DMS153 (cell line): ENCODE measurements around the gene MYRIP.
"Not testable (repeated sequence)": the region's sequence is repeated elsewhere in the genome, so short reads cannot be mapped to it uniquely, and the experiment has no call there.

Source experiments
- DNase-seq: peaks from one replicate; lab custom pipeline; 2025; lab: John Stamatoyannopoulos, UW

MYRIP gene

DNA sequence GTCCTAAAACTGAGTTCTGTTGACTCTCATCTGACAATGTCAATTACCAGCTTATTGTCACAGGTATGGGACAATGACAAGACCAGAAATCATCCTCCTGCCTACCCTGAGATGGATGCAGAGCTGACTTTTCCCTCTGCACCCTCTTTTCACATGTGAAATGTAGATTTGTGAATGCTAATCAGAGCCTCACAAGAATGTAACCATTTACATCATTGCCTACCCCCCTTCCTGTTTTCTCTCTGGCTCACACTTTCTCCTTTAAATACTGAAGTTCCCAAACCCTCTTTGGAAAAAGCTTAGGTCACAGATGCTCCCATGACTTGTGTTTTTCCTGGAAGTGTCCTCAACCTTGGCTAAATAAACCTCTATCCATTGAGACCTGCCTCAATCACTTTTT is 228.2 kb downstream of the MYRIP start:
- DNase-seq, result no peak

DNA sequence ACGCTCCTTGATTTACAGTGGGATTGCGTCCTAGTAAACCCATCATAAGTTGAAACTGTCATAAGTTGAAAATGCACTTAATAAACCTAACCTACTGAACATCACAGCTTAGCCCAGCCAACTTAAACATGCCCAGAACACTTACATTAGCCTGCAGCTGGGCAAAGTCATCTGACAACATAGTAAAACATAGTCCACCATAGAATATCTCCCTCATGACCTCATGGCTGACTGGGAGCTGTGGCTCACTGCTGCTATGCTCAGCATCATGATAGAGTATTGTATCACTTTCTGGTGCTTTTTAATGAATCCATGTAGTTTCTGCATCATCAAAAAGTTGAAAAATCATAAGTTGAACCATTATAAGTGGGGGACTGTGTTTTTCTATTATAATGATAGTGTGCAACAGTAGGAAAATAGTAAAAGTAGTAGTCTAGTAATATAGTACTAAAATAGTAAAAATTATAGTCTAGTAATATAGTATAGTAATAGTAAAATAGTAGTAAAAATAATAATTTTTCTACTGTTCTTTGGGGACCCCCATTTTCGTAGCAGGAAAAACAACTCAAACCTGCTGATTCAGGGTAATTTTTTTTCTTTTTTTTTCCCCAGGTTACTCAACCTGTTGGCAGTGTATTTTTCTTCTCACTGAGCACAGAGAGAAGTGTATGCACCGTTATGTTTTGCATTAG is 233.5 kb downstream of the MYRIP start:
- no peak for DNase-seq

- no peak for DNase-seq
Measured at GRCh38 chr3:40043444-40043755, 234.0 kb downstream of the MYRIP start.

DNA sequence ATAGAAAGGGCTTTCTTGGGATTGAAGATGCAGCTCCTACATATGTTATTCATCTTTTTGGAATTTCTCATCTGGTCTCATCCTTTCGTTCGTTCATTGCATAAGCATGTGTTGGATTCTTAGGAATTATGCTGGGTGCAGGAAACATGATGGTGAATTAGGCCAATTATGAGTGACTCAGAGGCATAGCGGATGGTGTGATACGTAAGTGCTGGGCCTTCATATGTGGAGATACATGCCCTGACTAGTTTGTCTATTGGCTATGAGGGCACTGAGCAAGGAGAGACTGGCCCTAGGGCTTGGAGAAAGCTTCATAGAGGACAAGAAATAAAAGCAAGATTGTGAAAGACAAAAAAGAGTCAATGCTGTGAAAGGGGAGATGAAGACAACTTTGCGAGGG is 235.1 kb downstream of the MYRIP start:
- no peak for DNase-seq

GRCh38 chr3:40045051-40045450 is 235.6 kb downstream of the MYRIP start:
- no peak for DNase-seq

DNA sequence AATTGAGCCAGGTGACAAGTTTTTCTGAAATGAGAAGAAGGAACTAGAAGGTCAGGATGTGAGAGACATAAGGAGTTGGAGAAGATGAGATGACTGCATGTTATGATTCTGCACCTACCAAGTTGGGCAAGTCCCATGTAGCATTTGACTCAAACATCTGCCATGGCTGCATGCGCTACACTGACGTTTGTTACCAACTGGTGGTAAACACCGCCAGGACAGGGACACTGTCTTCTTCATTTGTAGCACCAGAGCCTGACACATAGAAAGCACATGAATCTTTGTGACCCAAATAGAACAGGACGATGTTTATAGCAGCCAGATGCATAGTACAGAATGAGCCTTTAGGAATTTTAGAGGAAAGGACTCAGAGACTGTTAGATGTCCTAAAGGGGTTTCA is 236.7 kb downstream of the MYRIP start:
- DNase-seq, result no peak

- no peak for DNase-seq
Measured at GRCh38 chr3:40047406-40047805, 238.0 kb downstream of the MYRIP start.

DNA sequence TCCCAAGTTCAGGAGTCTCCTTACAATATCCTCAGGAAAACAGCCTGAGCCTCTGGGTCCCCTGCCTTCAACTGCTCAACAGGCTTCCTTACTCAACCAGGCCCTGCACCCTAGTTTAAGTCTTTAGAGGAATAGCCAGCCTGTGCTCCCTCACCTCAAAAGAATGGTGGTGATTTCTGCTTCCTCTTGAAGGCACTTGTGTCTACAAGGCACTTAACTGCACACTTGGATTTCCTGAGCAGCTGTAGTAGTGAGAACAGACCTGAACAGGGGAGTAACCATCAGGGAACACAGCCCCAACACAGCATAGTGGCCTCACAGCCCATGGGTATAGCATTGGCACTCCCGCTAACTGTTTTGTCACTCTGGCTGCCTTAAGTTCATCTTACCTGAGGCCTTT is 244.3 kb downstream of the MYRIP start:
- no peak for DNase-seq

GRCh38 chr3:40054568-40055222 is 245.3 kb downstream of the MYRIP start:
- DNase-seq, result no peak

DNA sequence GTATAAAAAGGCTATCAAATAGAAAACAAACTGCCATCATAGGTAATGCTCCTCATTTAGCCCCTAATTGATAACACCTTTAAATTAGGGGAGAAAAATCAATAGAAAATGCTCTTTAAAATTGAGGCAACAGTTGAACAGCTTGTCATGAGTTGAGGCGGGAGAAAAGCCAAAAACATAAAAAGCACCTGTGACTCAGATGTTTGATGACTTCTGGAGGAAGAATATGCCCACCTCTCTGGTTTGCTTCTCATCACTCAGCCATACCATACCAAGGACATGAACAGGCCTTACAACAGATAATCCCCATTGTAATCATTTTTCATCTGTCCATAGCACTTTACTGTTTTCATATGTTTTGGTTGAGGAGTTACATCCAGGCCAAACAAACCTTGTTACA is 246.0 kb downstream of the MYRIP start:
- no peak for DNase-seq

GRCh38 chr3:40055956-40056355 is 246.5 kb downstream of the MYRIP start:
- no peak for DNase-seq

- no peak for DNase-seq
Measured at GRCh38 chr3:40057077-40057476, 247.7 kb downstream of the MYRIP start.

- no peak for DNase-seq
Measured at GRCh38 chr3:40057786-40058185, 248.4 kb downstream of the MYRIP start.

DNA sequence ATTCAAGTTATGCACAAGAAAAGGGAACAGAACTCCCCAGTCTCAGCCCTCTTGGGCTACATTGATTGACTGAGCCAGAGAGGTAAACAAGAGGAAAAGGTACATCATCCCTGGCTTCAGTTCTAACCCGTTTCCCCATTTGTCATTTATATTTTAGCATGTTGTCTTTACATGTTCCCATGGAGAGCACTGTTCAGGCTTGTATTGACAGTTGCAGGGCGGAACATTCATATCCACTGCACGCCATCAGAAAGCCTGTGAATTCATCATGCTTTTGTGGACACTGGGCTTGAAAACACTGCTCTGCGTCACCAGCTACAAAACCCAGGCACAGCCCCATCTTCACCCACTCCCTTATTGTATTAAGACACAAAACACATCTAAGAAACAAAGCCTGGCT is 259.2 kb downstream of the MYRIP start:
- no peak for DNase-seq

GRCh38 chr3:40070816-40071215 is 261.4 kb downstream of the MYRIP start:
- no peak for DNase-seq

GRCh38 chr3:40071683-40072238 is 262.4 kb downstream of the MYRIP start:
- DNase-seq, result no peak

DNA sequence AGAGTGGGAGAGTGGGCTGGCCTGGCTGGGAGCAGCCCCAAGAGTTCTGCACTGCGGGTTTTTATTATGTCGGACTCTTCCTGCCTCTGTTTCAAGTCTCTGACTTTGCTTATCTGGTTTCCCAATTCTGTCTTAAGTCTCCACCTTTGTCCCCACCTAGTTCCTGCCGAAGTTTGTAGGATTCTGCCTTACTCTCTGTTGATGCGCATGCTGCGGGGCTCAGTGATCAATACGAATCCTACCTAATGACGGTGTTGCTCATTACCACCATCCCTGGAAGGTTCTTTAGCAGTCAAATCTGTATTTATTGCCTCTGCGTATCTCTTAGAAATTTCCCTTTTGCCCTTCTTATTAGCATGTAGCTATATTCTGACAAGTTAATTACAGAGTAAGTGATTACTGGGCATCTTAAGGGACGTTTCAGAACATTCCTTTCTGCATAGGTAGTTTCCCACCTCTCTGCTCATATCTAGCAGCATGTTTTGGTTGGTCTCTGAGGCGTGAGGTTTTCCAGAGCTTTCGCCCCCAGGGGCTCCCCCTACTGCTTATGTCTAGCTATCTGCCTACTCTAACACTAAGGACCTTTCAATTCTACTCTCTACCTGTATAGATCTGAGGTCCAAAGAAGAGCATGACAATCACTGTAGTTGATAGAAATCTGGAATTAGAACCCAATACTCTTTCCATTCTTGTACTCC is 264.1 kb downstream of the MYRIP start:
- no peak for DNase-seq

DNA sequence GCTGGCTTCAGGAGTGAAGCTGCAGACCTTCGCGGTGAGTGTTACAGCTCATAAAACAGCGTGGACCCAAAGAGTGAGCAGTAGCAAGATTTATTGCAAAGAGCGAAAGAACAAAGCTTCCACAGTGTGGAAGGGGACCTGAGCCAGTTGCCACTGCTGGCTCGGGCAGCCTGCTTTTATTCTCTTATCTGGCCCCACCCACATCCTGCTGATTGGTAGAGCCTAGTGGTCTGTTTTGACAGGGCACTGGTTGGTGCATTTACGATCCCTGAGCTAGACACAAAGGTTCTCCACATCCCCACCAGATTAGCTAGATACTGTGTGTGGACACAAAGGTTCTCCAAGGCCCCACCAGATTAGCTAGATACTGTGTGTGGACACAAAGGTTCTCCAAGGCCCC is 267.7 kb downstream of the MYRIP start:
- not testable (repeated sequence) for DNase-seq

DNA sequence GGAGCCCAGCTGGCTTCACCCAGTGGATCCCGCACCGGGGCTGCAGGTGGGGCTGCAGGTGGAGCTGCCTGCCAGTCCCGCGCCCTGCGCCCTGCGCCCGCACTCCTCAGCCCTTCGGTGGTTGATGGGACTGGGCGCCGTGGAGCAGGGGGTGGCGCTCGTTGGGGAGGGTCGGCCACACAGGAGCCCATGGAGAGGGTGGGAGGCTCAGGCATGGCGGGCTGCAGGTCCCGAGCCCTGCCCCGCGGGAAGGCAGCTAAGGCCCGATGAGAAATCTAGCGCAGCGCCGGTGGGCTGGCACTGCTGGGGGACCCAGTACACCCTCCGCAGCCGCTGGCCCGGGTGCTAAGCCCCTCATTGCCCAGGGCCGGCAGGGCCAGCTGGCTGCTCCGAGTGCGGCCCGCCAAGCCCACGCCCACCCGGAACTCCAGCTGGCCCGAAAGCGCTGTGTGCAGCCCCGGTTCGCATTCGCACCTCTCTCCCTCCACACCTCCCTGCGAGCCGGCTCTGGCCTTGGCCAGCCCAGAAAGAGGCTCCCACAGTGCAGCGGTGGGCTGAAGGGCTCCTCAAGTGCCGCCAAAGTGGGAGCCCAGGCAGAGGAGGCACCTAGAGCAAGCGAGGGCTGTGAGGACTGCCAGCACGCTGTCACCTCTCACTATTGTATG is 268.6 kb downstream of the MYRIP start:
- not testable (repeated sequence) for DNase-seq

DNA sequence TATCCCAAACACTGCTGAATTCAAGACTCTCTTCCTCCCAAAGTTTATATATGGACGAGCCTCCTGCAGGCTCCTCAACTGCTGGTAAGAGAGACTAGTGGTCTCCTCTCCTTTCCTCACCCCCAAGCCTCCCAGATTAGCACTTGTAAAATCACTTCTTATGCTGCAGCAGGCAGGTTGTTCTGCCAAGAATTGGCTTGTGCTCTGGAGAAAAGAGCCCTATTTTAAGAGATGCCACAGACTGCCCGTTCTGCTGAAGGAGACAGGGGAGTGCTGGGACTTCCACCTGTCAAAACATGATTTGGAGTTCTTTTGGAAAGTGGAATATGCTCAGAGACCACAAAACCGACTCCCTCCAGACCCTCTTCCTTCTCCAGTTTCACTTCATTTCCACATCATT is 269.2 kb downstream of the MYRIP start:
- DNase-seq, result no peak

- DNase-seq, result no peak
Measured at GRCh38 chr3:40079203-40079846, 269.9 kb downstream of the MYRIP start.

- DNase-seq, result no peak
Measured at GRCh38 chr3:40079847-40080240, 270.4 kb downstream of the MYRIP start.
